Measurements from ENCODE around the gene CST9. TPM values are rescaled to one million over a fixed set of nuclear protein-coding genes. Genes with fewer than 3 reads are reported as not detected.

Gene CST9
- total and polyA plus RNA-seq, 9 of the 15 experiments (the other 6 are each of a cell fraction or from before 2014, with no cell fraction given) = not detected

GRCh38 chr20:23627501-23627900 is 21.8 kb upstream of the CST9 start:
- ChIA-PET CTCF (ENCODE audit: low intra/inter-chr PET ratio) (no interaction called here), POLR2A (interaction anchor here (1.6 kb wide), 1 partner anchor 9 kb away, joined by 7 read pairs; no protein-coding TSS in a partner anchor)
- intact Hi-C loops (cut with micrococcal nuclease) (no loop called here), in situ Hi-C loops (cut with MboI) (no loop called here)
- FAIRE-seq (no peak), ATAC-seq (no peak), DNase-seq (ENCODE audit: extremely low read depth in 1 of 4, low spot score in 3 of 4) (no peak)
- Histone ChIP-seq H3K79me2 (ENCODE audit: control insufficient read depth, insufficient read depth, low read length) (no peaks in the 10 kb centered on the region), H3K9me1 (ENCODE audit: control insufficient read depth, insufficient read depth, low read length) (no peaks in the 10 kb centered on the region), H3K9me3 (replicated peaks; ENCODE audit: control insufficient read depth, insufficient read depth, low read depth, low read length) (no peaks in the 10 kb centered on the region), H3K27ac (ENCODE audit: extremely low read depth, low read depth, low read length) (no peak overlapping the region), H2AFZ (ENCODE audit: low read depth, low read length) (no peak overlapping the region), H3K4me3 (no peak overlapping the region), H4K20me1 (replicated peaks; ENCODE audit: control insufficient read depth, insufficient read depth, low read length) (no peaks in the 10 kb centered on the region), H3K27me3 (ENCODE audit: control insufficient read depth in 2 of 2, insufficient read depth in 2 of 2, low read length in 2 of 2) (no peaks in the 10 kb centered on the region), H3K4me2 (ENCODE audit: insufficient read depth, low read length) (no peak overlapping the region), H3K9ac (ENCODE audit: insufficient read depth in 1 of 2, low read depth in 2 of 2, low read length in 2 of 2) (no peak overlapping the region), H3K36me3 (ENCODE audit: control insufficient read depth, insufficient read depth, low read length) (no peaks in the 10 kb centered on the region), H3K4me1 (replicated peaks in 1 of 2; ENCODE audit: control insufficient read depth in 2 of 2, insufficient read depth in 2 of 2, low read length in 2 of 2) (peaks cover 0 to 19% of the 10 kb centered on the region in 2 experiments; a peak in 2 of 5 replicates)
- no TSS peak for BruUV-seq (replicated peaks)
- TF ChIP-seq MAX (CRISPR knock-in tag; IDR thresholded peaks at IDR 0.05) (no peak), SETDB1 (IDR thresholded peaks at IDR 0.05; ENCODE audit: low read length) (no peak), HMBOX1 (IDR thresholded peaks at IDR 0.05) (no peak), SNIP1 (IDR thresholded peaks at IDR 0.05; ENCODE audit: low read depth) (no peak), ZBTB8A (IDR thresholded peaks at IDR 0.05; ENCODE audit: partially characterized antibody) (no peak), SMARCC2 (IDR thresholded peaks at IDR 0.05; ENCODE audit: low read depth) (no peak), KDM2B (CRISPR knock-in tag; IDR thresholded peaks at IDR 0.05) (no peak), HNRNPLL (IDR thresholded peaks at IDR 0.05; ENCODE audit: low read depth, low read length, poor library complexity, severe bottlenecking) (no peak), YBX1 (IDR thresholded peaks at IDR 0.05) (no peak), ETS1 (conservative IDR thresholded peaks at IDR 0.05; ENCODE audit: control insufficient read depth, low read depth, low read length) (no peak), RBM15 (IDR thresholded peaks at IDR 0.05; ENCODE audit: insufficient read depth, low read length) (no peak), FOXP4 (CRISPR knock-in tag; IDR thresholded peaks at IDR 0.05; ENCODE audit: borderline replicate concordance) (no peak), RFX7 (CRISPR knock-in tag; IDR thresholded peaks at IDR 0.05) (no peak), ZNF316 (IDR thresholded peaks at IDR 0.05) (no peak), ZNF324 (CRISPR knock-in tag; IDR thresholded peaks at IDR 0.05) (no peak)
- 15% methylated on average over 3 of the region's 3 CpGs for WGBS (ENCODE audit: insufficient coverage, low coverage, missing lambda C conversion rate)
